ENCODE results near the gene SEPTIN12. TPM values are rescaled to one million over a fixed set of nuclear protein-coding genes. Genes with fewer than 3 reads are reported as not detected.

The SEPTIN12 gene
- total RNA-seq, 1 experiment from 2014 or later, result not detected

GRCh38 chr16:4797805-4798252 lies 9.7 kb upstream of the SEPTIN12 start:
- DNase-seq, result no peak
- Histone ChIP-seq H3F3A (ENCODE audit: insufficient read depth, low read depth) (peaks cover 23% of the 10 kb centered on the region), H4K20me1 (ENCODE audit: insufficient read depth) (no peaks in the 10 kb centered on the region), H2AFZ (no peak overlapping the region), H3K27ac (no peak overlapping the region), H3K79me2 (ENCODE audit: low read depth) (peaks cover 25% of the 10 kb centered on the region), H3K4me2 (no peak overlapping the region), H3K4me3 (no peak overlapping the region), H3K9me2 (ENCODE audit: insufficient read depth) (no peaks in the 10 kb centered on the region), H3K4me1 (replicated peaks; ENCODE audit: insufficient read depth) (peaks cover 27% of the 10 kb centered on the region), H3K27me3 (ENCODE audit: insufficient read depth, low read depth) (no peaks in the 10 kb centered on the region), H3K9me3 (ENCODE audit: insufficient read depth, low read depth) (no peaks in the 10 kb centered on the region), H3K36me3 (ENCODE audit: low read depth) (no peaks in the 10 kb centered on the region; the same call in 1 of the 2 replicates)
- intact Hi-C loops (cut with micrococcal nuclease; ENCODE audit: unreplicated experiment), result no loop called here
- TF ChIP-seq EZH2 (IDR thresholded peaks at IDR 0.05; ENCODE audit: low read depth) (no peak), CTCF (conservative IDR thresholded peaks at IDR 0.05) (no peak)
- POLR2A ChIA-PET (ENCODE audit: unreplicated experiment), result no interaction called here
- BruUV-seq (replicated peaks), result no TSS peak
- CTCF ChIA-PET, result no interaction called here

- no peak overlapping the region; the same call in 1 of the 2 replicates for H3K4me3 ChIP-seq
- ChIA-PET POLR2A (ENCODE audit: unreplicated experiment) (no interaction called here), CTCF (no interaction called here)
- no peak for TF ChIP-seq EZH2 (IDR thresholded peaks at IDR 0.05; ENCODE audit: low read depth)
- no peak for TF ChIP-seq CTCF (conservative IDR thresholded peaks at IDR 0.05)
- peaks cover 23% of the 10 kb centered on the region for H3F3A ChIP-seq (ENCODE audit: insufficient read depth, low read depth)
- no TSS peak for BruUV-seq (replicated peaks)
- H3K4me1 ChIP-seq (replicated peaks; ENCODE audit: insufficient read depth), result peaks cover 27% of the 10 kb centered on the region
- no peak overlapping the region for H2AFZ ChIP-seq
- no peak overlapping the region for H3K27ac ChIP-seq
- no peaks in the 10 kb centered on the region for H3K9me2 ChIP-seq (ENCODE audit: insufficient read depth)
- H3K79me2 ChIP-seq (ENCODE audit: low read depth), result peaks cover 25% of the 10 kb centered on the region
- H3K9me3 ChIP-seq (ENCODE audit: insufficient read depth, low read depth), result no peaks in the 10 kb centered on the region
- intact Hi-C loops (cut with micrococcal nuclease; ENCODE audit: unreplicated experiment), result no loop called here
- H3K36me3 ChIP-seq (ENCODE audit: low read depth), result no peaks in the 10 kb centered on the region; the same call in 1 of the 2 replicates
- no peak for DNase-seq
- peak overlapping the region; percentile 96; the same call in 1 of the 2 replicates for H3K4me2 ChIP-seq
- no peaks in the 10 kb centered on the region for H4K20me1 ChIP-seq (ENCODE audit: insufficient read depth)
- H3K27me3 ChIP-seq (ENCODE audit: insufficient read depth, low read depth), result no peaks in the 10 kb centered on the region
These were observed 9.0 kb upstream of the SEPTIN12 start for GRCh38 chr16:4796982-4797804.

GRCh38 chr16:4795828-4796572 lies 7.9 kb upstream of the SEPTIN12 start:
- intact Hi-C loops (cut with micrococcal nuclease; ENCODE audit: unreplicated experiment), result loop anchor here (1.0 kb wide), 1 partner anchor 28 kb away; no protein-coding TSS in a partner anchor
- CTCF ChIA-PET, result no interaction called here
- no peak for TF ChIP-seq CTCF (conservative IDR thresholded peaks at IDR 0.05)
- no peak for TF ChIP-seq EZH2 (IDR thresholded peaks at IDR 0.05; ENCODE audit: low read depth)
- Histone ChIP-seq H4K20me1 (ENCODE audit: insufficient read depth) (no peaks in the 10 kb centered on the region), H3K4me3 (peak overlapping the region; percentile 91), H3K4me1 (replicated peaks; ENCODE audit: insufficient read depth) (peaks cover 19% of the 10 kb centered on the region), H3K4me2 (peak overlapping the region; percentile 96), H3K36me3 (ENCODE audit: low read depth) (no peaks in the 10 kb centered on the region; the same call in 1 of the 2 replicates), H3K79me2 (ENCODE audit: low read depth) (peaks cover 25% of the 10 kb centered on the region), H2AFZ (peak overlapping the region; percentile 82), H3K9me3 (ENCODE audit: insufficient read depth, low read depth) (no peaks in the 10 kb centered on the region), H3K9me2 (ENCODE audit: insufficient read depth) (no peaks in the 10 kb centered on the region), H3F3A (ENCODE audit: insufficient read depth, low read depth) (peaks cover 16% of the 10 kb centered on the region; the same call in 1 of the 2 replicates), H3K27me3 (ENCODE audit: insufficient read depth, low read depth) (no peaks in the 10 kb centered on the region), H3K27ac (peak overlapping the region; percentile 56)
- TSS peak; percentile 58 for BruUV-seq (replicated peaks)
- DNase-seq, result peak in 1 of 2 experiments; percentile 32
- POLR2A ChIA-PET (ENCODE audit: unreplicated experiment), result interaction anchor here (0.6 to 0.7 kb wide), 3 partner anchors 24 to 290 kb away, joined by 3 to 11 read pairs (median 3); no protein-coding TSS in a partner anchor

Data from PC-9 (cell line).